DOHH2 (cell line): ENCODE data around the gene ATE1.
"Not testable (repeated sequence)": the region's sequence is repeated elsewhere in the genome, so short reads cannot be mapped to it uniquely, and the experiment has no call there.

Source experiments
- EZH2phosphoT487 ChIP-seq: fragments of 200-600 bp; sonication (generic); IDR thresholded peaks from 2 replicates; pipeline ENCODE4 v1.6.1; 2017; ENCODE audit warnings: borderline replicate concordance, mild to moderate bottlenecking, antibody characterized with exemption, low read length, moderate library complexity, mixed read lengths
- TF ChIP-seq, protein P1 (sequence below): fragments of 200-600 bp; sonication (generic); IDR thresholded peaks from one replicate; pipeline ENCODE4 v1.5.1; 2014; ENCODE audit warnings: antibody characterized with exemption, mild to moderate bottlenecking, low read depth, low read length; ENCODE audit not compliant: poor library complexity, severe bottlenecking

DNA sequence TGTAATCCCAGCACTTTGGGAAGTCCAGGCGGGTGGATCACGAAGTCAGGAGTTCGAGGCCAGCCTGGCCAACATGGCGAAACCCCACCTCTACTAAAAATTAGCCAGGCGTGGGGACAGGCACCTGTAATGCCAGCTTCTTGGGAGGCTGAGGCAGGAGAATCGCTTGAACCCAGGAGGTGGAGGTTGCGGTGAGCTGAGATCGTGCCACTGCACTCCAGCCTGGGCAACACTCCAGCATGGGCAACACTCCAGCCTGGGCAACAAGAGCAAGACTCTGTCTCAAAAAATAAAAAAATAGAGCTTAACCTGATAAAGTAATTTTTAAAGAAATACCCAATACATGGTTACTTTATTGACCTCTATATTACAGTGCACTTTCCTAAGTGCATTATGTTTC, 41.3 kb upstream of the ATE1 start:
- TF ChIP-seq, protein P1, sequence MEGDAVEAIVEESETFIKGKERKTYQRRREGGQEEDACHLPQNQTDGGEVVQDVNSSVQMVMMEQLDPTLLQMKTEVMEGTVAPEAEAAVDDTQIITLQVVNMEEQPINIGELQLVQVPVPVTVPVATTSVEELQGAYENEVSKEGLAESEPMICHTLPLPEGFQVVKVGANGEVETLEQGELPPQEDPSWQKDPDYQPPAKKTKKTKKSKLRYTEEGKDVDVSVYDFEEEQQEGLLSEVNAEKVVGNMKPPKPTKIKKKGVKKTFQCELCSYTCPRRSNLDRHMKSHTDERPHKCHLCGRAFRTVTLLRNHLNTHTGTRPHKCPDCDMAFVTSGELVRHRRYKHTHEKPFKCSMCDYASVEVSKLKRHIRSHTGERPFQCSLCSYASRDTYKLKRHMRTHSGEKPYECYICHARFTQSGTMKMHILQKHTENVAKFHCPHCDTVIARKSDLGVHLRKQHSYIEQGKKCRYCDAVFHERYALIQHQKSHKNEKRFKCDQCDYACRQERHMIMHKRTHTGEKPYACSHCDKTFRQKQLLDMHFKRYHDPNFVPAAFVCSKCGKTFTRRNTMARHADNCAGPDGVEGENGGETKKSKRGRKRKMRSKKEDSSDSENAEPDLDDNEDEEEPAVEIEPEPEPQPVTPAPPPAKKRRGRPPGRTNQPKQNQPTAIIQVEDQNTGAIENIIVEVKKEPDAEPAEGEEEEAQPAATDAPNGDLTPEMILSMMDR: not testable (repeated sequence)
- not testable (repeated sequence) for TF ChIP-seq EZH2phosphoT487
